Progenitor cell of endocrine pancreas (in vitro differentiated cells): ENCODE results near the gene SLC25A22. TPM values are rescaled to one million over a fixed set of nuclear protein-coding genes. Genes with fewer than 3 reads are reported as not detected.

Experiments
- DNase-seq: peaks from one replicate; pipeline ENCODE4 v3.0.0; 2021; ENCODE audit warnings: low spot score; ENCODE audit not compliant: unreplicated experiment
- H3K27ac Mint-ChIP-seq: 2 replicates; pipeline ENCODE4 v1.8.0; 2021; ENCODE audit warnings: mild to moderate bottlenecking, moderate library complexity, mixed read lengths
- H3K27me3 Mint-ChIP-seq: 2 replicates; pipeline ENCODE4 v1.8.0; 2021; ENCODE audit warnings: mixed read lengths
- H3K36me3 Mint-ChIP-seq: 2 replicates; pipeline ENCODE4 v1.8.0; 2022; ENCODE audit warnings: mixed read lengths; ENCODE audit not compliant: insufficient read depth
- H3K4me1 Mint-ChIP-seq: 2 replicates; pipeline ENCODE4 v1.8.0; 2021; ENCODE audit warnings: low read depth, mixed read lengths
- H3K4me3 Mint-ChIP-seq: 2 replicates; pipeline ENCODE4 v1.8.0; 2021; ENCODE audit warnings: low read depth, mild to moderate bottlenecking, moderate library complexity, mixed read lengths
- H3K9me3 Mint-ChIP-seq: 2 replicates; pipeline ENCODE4 v1.8.0; 2021; ENCODE audit warnings: low read depth, mixed read lengths
- total RNA-seq: library from RNA; stranded (reverse); gene quantifications from 2 replicates; pipeline ENCODE4 v1.2.1, GENCODE V29; 2021
- TF ChIP-seq, protein P1 (sequence below): fragments of 200-600 bp; sonication (generic); IDR thresholded peaks from one replicate; pipeline ENCODE4 v1.5.0; 2021; ENCODE audit warnings: antibody characterized with exemption, mild to moderate bottlenecking; ENCODE audit not compliant: unreplicated experiment

SLC25A22 gene
- total RNA-seq, 1 donor from 2014 or later: 40.5 TPM

DNA sequence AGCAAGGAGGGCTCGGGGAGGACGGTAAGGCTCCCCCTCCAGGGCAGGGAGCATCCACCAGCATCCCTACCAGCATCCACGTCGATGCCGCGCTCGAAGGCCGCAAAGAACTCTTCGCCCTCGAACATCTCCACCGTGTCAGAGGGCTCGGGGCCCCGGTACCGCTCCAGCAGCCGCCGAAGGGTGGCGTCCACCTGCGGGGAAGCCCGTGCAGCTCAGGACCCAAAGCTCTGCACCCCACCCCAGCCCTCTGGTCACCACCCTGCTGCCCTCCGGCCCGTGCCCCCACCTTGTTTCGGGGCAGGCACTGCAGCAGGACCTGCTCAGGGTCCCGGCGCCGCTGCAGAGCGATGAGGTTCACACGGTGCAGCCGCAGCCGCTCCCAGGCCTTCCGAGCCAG is 2.4 kb upstream of the SLC25A22 start:
- no peaks in the 10 kb centered on the region for H3K9me3 Mint-ChIP-seq
- TF ChIP-seq, protein P1, sequence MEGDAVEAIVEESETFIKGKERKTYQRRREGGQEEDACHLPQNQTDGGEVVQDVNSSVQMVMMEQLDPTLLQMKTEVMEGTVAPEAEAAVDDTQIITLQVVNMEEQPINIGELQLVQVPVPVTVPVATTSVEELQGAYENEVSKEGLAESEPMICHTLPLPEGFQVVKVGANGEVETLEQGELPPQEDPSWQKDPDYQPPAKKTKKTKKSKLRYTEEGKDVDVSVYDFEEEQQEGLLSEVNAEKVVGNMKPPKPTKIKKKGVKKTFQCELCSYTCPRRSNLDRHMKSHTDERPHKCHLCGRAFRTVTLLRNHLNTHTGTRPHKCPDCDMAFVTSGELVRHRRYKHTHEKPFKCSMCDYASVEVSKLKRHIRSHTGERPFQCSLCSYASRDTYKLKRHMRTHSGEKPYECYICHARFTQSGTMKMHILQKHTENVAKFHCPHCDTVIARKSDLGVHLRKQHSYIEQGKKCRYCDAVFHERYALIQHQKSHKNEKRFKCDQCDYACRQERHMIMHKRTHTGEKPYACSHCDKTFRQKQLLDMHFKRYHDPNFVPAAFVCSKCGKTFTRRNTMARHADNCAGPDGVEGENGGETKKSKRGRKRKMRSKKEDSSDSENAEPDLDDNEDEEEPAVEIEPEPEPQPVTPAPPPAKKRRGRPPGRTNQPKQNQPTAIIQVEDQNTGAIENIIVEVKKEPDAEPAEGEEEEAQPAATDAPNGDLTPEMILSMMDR: no peak
- no peaks in the 10 kb centered on the region for H3K27me3 Mint-ChIP-seq
- no peak overlapping the region for H3K4me3 Mint-ChIP-seq
- H3K4me1 Mint-ChIP-seq: peaks cover 7% of the 10 kb centered on the region
- no peak overlapping the region for H3K27ac Mint-ChIP-seq
- no peak for DNase-seq
- H3K36me3 Mint-ChIP-seq: no peaks in the 10 kb centered on the region

DNA sequence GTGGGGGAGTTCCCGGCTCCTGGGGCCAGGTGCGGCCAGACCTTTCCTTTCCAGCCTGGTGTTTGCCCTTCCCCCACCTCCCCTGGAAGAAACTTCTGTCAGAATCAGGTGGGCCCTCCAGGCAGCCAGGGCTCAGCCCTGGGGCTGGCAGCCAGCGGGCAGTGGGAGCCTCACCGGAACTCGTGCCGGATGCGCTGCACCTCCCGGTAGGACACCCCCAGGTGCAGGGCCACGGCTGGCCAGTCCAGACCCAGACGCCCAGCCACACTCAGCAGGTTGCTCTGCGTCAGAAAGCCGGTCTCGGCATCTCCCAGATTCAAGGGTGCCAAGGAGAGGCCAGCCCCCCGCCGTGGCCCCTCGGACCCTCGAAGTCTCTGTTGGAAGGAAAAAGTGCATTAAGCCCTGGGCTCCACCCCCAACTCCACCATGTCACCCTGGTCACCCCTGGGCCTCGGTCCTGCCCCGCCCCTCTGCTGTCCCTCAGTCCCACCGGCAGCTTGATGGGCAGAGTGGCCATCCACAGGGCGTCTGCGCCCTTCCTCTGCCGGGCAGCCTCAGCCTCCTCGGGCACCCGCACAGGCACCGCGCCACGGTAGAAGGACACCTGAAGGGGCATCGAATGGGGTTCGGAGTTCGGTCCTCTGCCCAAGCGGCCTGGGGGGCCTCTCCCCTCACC is 1.7 kb upstream of the SLC25A22 start:
- H3K4me3 Mint-ChIP-seq: peak overlapping the region; percentile 19
- DNase-seq: no peak
- no peaks in the 10 kb centered on the region for H3K9me3 Mint-ChIP-seq
- no peak overlapping the region for H3K27ac Mint-ChIP-seq
- H3K36me3 Mint-ChIP-seq: no peaks in the 10 kb centered on the region
- no peaks in the 10 kb centered on the region for H3K27me3 Mint-ChIP-seq
- H3K4me1 Mint-ChIP-seq: peaks cover 7% of the 10 kb centered on the region
- TF ChIP-seq, protein P1: no peak

DNA sequence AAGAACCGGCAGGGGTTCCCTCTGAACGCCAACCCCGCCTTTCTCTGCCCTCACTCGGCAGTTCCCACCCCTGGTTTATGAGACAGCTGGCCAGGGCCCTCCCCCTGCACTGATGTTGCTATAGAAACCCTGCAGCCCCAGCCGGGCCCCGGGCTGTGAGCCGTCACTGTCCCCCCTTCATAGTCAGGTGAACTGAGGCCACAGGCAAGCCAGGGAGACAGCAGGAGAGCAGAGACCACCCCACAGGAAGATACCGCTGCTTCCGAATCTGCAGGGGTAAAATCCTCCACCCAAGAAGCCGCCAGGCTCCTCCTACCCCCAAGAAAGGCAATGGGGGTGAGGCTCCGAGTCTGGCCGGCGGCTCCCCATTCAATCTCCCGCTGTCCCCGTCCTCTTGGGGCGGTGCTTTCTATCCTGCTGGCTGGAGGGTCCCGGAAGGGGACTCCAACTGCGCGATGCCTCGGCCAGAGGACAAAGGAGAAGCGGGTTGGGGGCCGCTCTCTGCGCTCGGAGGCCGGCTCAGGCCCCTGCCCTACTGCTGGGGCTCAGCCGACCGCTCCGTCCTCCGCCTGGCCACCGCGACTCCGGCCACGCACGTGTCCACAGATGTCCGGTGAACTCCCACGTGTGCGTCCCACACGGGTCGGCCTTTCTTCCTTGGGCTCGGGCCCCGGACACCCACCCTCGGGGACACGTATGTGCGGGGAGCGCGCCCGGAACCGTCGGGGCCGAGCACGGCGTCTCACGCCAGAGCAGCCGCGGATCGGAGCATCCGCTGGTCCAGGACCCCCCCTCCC is 587 bp downstream of the SLC25A22 start:
- Mint-ChIP-seq H3K27ac (peak overlapping the region; percentile 92), H3K27me3 (no peaks in the 10 kb centered on the region), H3K4me3 (peak overlapping the region; percentile 82), H3K4me1 (peaks cover 7% of the 10 kb centered on the region), H3K9me3 (no peaks in the 10 kb centered on the region), H3K36me3 (no peaks in the 10 kb centered on the region)
- DNase-seq: no peak
- TF ChIP-seq, protein P1: no peak

DNA sequence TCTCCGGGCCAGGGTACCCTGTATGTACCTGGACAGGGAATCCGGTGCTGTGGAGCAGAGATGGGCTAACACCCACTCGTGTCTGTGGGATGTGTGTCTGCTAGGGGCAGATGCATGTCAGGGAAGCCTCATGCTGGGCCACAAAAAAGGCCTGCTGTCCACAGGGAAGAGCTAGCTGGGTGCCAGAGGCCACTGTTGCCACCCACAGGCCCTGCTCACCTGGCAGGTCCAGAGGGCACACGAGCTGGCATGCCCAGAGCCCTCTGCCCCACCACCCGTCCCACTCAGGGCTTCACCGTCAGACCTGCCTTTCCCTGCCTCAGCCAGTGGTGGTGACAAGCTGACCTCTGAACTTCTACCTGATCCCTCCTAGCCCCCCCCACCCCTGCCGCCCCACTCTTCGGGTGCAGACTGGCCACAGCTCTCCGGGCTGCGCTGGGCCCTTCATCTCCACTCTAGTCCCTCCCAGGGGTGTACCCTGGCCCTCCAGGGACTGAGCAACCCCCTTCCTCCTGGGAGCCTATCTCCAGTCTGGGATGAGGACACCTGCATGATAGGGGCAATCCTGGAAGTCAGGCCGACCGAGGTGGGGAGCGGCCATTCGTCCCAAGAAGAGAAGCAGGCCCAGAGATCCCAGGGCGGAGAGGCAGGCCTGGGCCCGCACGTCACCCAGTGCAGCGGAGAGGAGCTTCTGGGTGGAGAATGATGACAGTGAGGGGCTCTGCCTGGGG is 1.4 kb downstream of the SLC25A22 start:
- no peak for DNase-seq
- Mint-ChIP-seq H3K4me3 (peak overlapping the region; percentile 82), H3K9me3 (no peaks in the 10 kb centered on the region), H3K36me3 (no peaks in the 10 kb centered on the region), H3K27ac (peak overlapping the region; percentile 80), H3K4me1 (peaks cover 7% of the 10 kb centered on the region), H3K27me3 (no peaks in the 10 kb centered on the region)
- TF ChIP-seq, protein P1: no peak
